Fibroblast of skin of right biceps (primary cell): ENCODE measurements around the gene MORC1.

Experiments
- DNase-seq: peaks from one replicate; pipeline ENCODE4 v3.0.0-alpha.2; 2013

The MORC1 gene

DNA sequence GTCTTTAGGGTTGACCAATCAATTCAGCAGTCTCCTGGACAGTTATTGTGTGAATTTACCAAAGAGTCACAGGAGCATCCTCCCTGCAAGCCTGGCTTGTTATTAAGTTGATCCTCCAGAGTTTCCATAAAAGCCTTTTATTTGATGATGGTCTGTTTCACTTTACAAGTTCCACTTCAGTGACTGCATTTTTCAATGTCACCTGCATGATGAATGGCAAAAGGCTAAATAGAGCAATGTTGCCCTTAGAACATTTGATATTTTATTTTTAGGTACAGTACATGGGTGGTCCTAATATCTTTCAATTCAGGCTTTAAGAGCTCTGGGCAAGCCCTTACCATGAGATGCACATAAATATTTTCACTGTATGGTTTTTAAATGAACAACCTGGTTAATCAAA is 186.9 kb downstream of the MORC1 start:
- no peak for DNase-seq

- no peak for DNase-seq
These were observed 199.1 kb downstream of the MORC1 start for GRCh38 chr3:108918866-108919265.

GRCh38 chr3:108914774-108915641 is 202.9 kb downstream of the MORC1 start:
- DNase-seq, result peak; percentile 58

DNA sequence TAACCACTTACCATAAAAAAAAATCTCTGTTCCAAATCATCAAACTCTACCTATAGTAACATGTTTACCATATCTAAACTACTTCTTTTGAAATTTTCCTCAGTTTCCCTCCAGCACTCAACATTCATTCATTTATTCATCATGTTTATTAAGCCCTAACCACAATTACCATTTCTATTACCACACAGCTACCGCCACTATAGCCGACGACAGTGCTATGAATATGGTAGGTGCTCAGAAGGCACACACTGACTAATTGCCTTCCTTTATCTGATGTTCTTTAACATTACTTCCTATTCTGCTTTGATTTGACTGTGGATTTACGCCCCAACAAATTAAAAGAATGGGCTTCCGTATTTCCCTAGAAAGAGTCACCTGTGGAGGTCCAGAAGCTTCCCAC is 208.1 kb downstream of the MORC1 start:
- DNase-seq, result no peak
